H1 (cell line): ENCODE results near the gene TTYH2. TPM values are rescaled to one million over a fixed set of nuclear protein-coding genes. Genes with fewer than 3 reads are reported as not detected.

Experiments used
- CTCF ChIA-PET: fragments of 300-600 bp; sonication (Branson Sonifier 250); formaldehyde crosslinking; loops from one replicate; lab custom pipeline; 2021; ENCODE audit not compliant: partially characterized antibody; lab: Charles Lee
- POLR2A ChIA-PET: fragments of 300-600 bp; sonication (Branson Sonifier 250); formaldehyde crosslinking; loops from one replicate; lab custom pipeline; 2021; ENCODE audit warnings: inconsistent platforms; ENCODE audit not compliant: partially characterized antibody; lab: Charles Lee
- DNase-seq, 2 experiments: peaks; one replicate each; pipeline versions ENCODE4 v3.0.0 to v3.0.0-alpha.2; 2010 to 2022; ENCODE audit warnings: low spot score in 2 of 2, low read depth in 1 of 2, mixed read lengths in 1 of 2
- FAIRE-seq: peaks from 2 replicates; lab custom pipeline; 2011; peaks lifted over from hg19 to GRCh38; lab: Jason Lieb, UNC
- H2AFZ ChIP-seq: 2 replicates; pipeline ENCODE4 v1.8.1; 2012; ENCODE audit warnings: low read length, inconsistent platforms
- H2AK5ac ChIP-seq: 2 replicates; pipeline ENCODE4 v1.6.1; 2013; ENCODE audit warnings: low read depth, low read length
- H2BK120ac ChIP-seq: replicated peaks from 2 replicates; pipeline ENCODE3; 2013; ENCODE audit warnings: low read depth, low read length, inconsistent platforms
- H2BK12ac ChIP-seq: 2 replicates; pipeline ENCODE4 v1.6.1; 2013; ENCODE audit warnings: low read depth, low read length
- H2BK15ac ChIP-seq: 2 replicates; pipeline ENCODE4 v1.6.1; 2013; ENCODE audit warnings: low read length
- H2BK20ac ChIP-seq: 2 replicates; pipeline ENCODE4 v1.6.1; 2013; ENCODE audit warnings: low read length
- H2BK5ac ChIP-seq: 2 replicates; pipeline ENCODE4 v1.6.1; 2013; ENCODE audit warnings: low read depth, low read length
- H3K14ac ChIP-seq: 2 replicates; pipeline ENCODE4 v1.6.1; 2013; ENCODE audit warnings: inconsistent platforms; ENCODE audit not compliant: insufficient read length
- H3K18ac ChIP-seq: 2 replicates; pipeline ENCODE4 v1.6.1; 2013; ENCODE audit warnings: low read length; ENCODE audit errors: extremely low read depth
- H3K23ac ChIP-seq: 2 replicates; pipeline ENCODE4 v1.6.1; 2013; ENCODE audit warnings: inconsistent platforms; ENCODE audit not compliant: insufficient read length
- H3K23me2 ChIP-seq: 2 replicates; pipeline ENCODE4 v1.6.1; 2013; ENCODE audit warnings: low read depth, low read length
- H3K27ac ChIP-seq: 2 replicates; pipeline ENCODE4 v1.6.1; 2011; ENCODE audit warnings: low read depth, low read length, inconsistent platforms
- H3K27me3 ChIP-seq, 4 experiments: replicated peaks in 1 of 4; 1 replicate in 1 of 4; 2 replicates in 3 of 4; pipeline versions ENCODE4 v1.6.1 to v1.8.1; 2011 to 2013; ENCODE audit warnings: low read length in 3 of 4, mild to moderate bottlenecking in 3 of 4, inconsistent platforms in 2 of 4, mixed read lengths in 2 of 4, moderate library complexity in 1 of 4; ENCODE audit not compliant: control insufficient read depth in 3 of 4, insufficient read depth in 3 of 4; ENCODE audit errors: extremely low read depth in 1 of 4
- H3K36me3 ChIP-seq, 4 experiments: 2 replicates each; pipeline versions ENCODE4 v1.6.1 to v1.8.1; 2011 to 2013; ENCODE audit warnings: mild to moderate bottlenecking in 4 of 4, low read length in 3 of 4, moderate library complexity in 2 of 4, control low read depth in 1 of 4, inconsistent platforms in 1 of 4; ENCODE audit not compliant: insufficient read depth in 4 of 4, control insufficient read depth in 2 of 4
- H3K4ac ChIP-seq: replicated peaks from 2 replicates; pipeline ENCODE3; 2013; ENCODE audit warnings: low read length, low read depth, mixed read lengths, inconsistent platforms; ENCODE audit not compliant: insufficient read length
- H3K4me1 ChIP-seq, 4 experiments: replicated peaks in 1 of 4; 1 replicate in 1 of 4; 2 replicates in 3 of 4; pipeline versions ENCODE4 v1.6.1 to v1.8.1; 2011 to 2013; ENCODE audit warnings: low read length in 3 of 4, inconsistent platforms in 2 of 4, mixed read lengths in 1 of 4; ENCODE audit not compliant: insufficient read depth in 4 of 4, control insufficient read depth in 3 of 4
- H3K4me2 ChIP-seq, 2 experiments: 2 replicates each; pipeline versions ENCODE4 v1.6.1 to v1.8.1; 2011 to 2013; ENCODE audit warnings: low read depth in 2 of 2, low read length in 2 of 2, control low read depth in 1 of 2, inconsistent platforms in 1 of 2, mild to moderate bottlenecking in 1 of 2; ENCODE audit not compliant: insufficient read depth in 1 of 2
- H3K4me3 ChIP-seq, 4 experiments: fragments of 200-600, 300-600 bp in 1 of 4; sonication (generic), shearing (Covaris generic), sonication (Bioruptor Twin) in 1 of 4; 2 replicates each; pipeline versions ENCODE4 v1.5.1 to v1.8.1; 2011 to 2016; ENCODE audit warnings: low read length in 4 of 4, low read depth in 3 of 4, control low read depth in 2 of 4, inconsistent platforms in 2 of 4, mild to moderate bottlenecking in 2 of 4, mixed read lengths in 1 of 4, moderate library complexity in 1 of 4; ENCODE audit not compliant: insufficient read depth in 2 of 4; ENCODE audit errors: extremely low read depth in 1 of 4
- H3K56ac ChIP-seq: replicated peaks from 2 replicates; pipeline ENCODE3; 2013; ENCODE audit warnings: low read depth, mild to moderate bottlenecking, mixed read lengths, low read length, inconsistent platforms; ENCODE audit not compliant: insufficient read length
- H3K79me1 ChIP-seq: 2 replicates; pipeline ENCODE4 v1.6.1; 2013; ENCODE audit warnings: low read depth, low read length, control low read depth
- H3K79me2 ChIP-seq, 2 experiments: 2 replicates each; pipeline versions ENCODE4 v1.6.1 to v1.8.1; 2012 to 2013; ENCODE audit warnings: low read length in 2 of 2, mild to moderate bottlenecking in 2 of 2, inconsistent platforms in 1 of 2; ENCODE audit not compliant: insufficient read depth in 2 of 2, control insufficient read depth in 1 of 2
- H3K9ac ChIP-seq, 4 experiments: replicated peaks in 1 of 4; 1 replicate in 1 of 4; 2 replicates in 3 of 4; pipeline versions ENCODE4 v1.6.1 to v1.8.1; 2011 to 2013; ENCODE audit warnings: low read depth in 3 of 4, low read length in 3 of 4, control low read depth in 2 of 4, mild to moderate bottlenecking in 2 of 4, moderate library complexity in 2 of 4, inconsistent platforms in 1 of 4; ENCODE audit errors: extremely low read depth in 1 of 4
- H3K9me3 ChIP-seq, 2 experiments: 2 replicates each; pipeline versions ENCODE4 v1.6.1 to v1.8.1; 2012 to 2013; ENCODE audit warnings: mild to moderate bottlenecking in 2 of 2, moderate library complexity in 2 of 2, control low read depth in 1 of 2, inconsistent platforms in 1 of 2, low read depth in 1 of 2, low read length in 1 of 2, mixed read lengths in 1 of 2; ENCODE audit not compliant: insufficient read depth in 2 of 2
- H4K20me1 ChIP-seq, 2 experiments: replicated peaks in 1 of 2; 2 replicates each; pipeline versions ENCODE3 to v1.8.1; 2011 to 2013; ENCODE audit warnings: inconsistent platforms in 2 of 2, low read length in 2 of 2, mild to moderate bottlenecking in 1 of 2; ENCODE audit not compliant: insufficient read depth in 2 of 2, control insufficient read depth in 1 of 2
- H4K5ac ChIP-seq: 2 replicates; pipeline ENCODE4 v1.6.1; 2013; ENCODE audit warnings: low read length, low read depth, mixed read lengths, inconsistent platforms; ENCODE audit not compliant: insufficient read length
- H4K8ac ChIP-seq: 2 replicates; pipeline ENCODE4 v1.8.0; 2013; ENCODE audit warnings: mild to moderate bottlenecking, moderate library complexity, low read length, inconsistent platforms; ENCODE audit not compliant: insufficient read depth; ENCODE audit errors: extremely low read depth
- H4K91ac ChIP-seq: replicated peaks from 2 replicates; pipeline ENCODE3; 2013; ENCODE audit warnings: low read length, mixed read lengths, inconsistent platforms; ENCODE audit not compliant: insufficient read length
- CHD2 ChIP-seq: IDR thresholded peaks from 2 replicates; pipeline ENCODE4 v1.6.1; 2012; ENCODE audit warnings: low read length, improper control_type of control experiment
- GTF2F1 ChIP-seq: IDR thresholded peaks from 2 replicates; pipeline ENCODE4 v1.6.1; 2012; ENCODE audit warnings: low read depth, low read length, improper control_type of control experiment, borderline replicate concordance
- JUND ChIP-seq: IDR thresholded peaks from 2 replicates; pipeline ENCODE4 v1.6.1; 2011; ENCODE audit warnings: mild to moderate bottlenecking, improper control_type of control experiment, low read length
- KDM5A ChIP-seq: fragments of 200-600 bp; IDR thresholded peaks from 2 replicates; pipeline ENCODE4 v1.7.1; 2012; ENCODE audit warnings: mild to moderate bottlenecking, low read length, inconsistent platforms, mixed read lengths
- MAFK ChIP-seq: IDR thresholded peaks from 2 replicates; pipeline ENCODE4 v1.6.1; 2012; ENCODE audit warnings: low read depth, mild to moderate bottlenecking, improper control_type of control experiment, low read length
- NANOG ChIP-seq: IDR thresholded peaks from 2 replicates; pipeline ENCODE4 v1.6.1; 2011; ENCODE audit warnings: low read length, low read depth, mild to moderate bottlenecking, inconsistent platforms; ENCODE audit not compliant: insufficient read depth, poor library complexity, severe bottlenecking
- WGBS, 2 experiments: shearing (Covaris generic) in 1 of 2; methylation state at CpG; one replicate each; pipeline versions ENCODE4 v1.1.6 to v1.1.7; 2013 to 2015; ENCODE audit warnings: low lambda C conversion rate in 2 of 2, mixed read lengths in 2 of 2, inconsistent platforms in 1 of 2, low coverage in 1 of 2, missing lambda C conversion rate in 1 of 2; ENCODE audit not compliant: insufficient replicate concordance in 2 of 2, insufficient coverage in 1 of 2, insufficient read length in 1 of 2; ENCODE audit errors: extremely low coverage in 1 of 2, missing lambda C conversion rate in 1 of 2; 5-methylcytosine and 5-hydroxymethylcytosine counted together
- polyA plus RNA-seq, 7 experiments: library from polyadenylated mRNA; depleted of rRNA in 3 of 7; stranded (reverse) in 5 of 7; unstranded in 2 of 7; fragments of >200 nt in 5 of 7; fragments of 200-250 nt in 2 of 7; gene quantifications; 1 replicate in 5 of 7; 2 replicates in 1 of 7; 4 replicates in 1 of 7; pipeline versions ENCODE4 v1.2.1 to v1.2.3, GENCODE V29; 2011 to 2013; ENCODE audit warnings: missing spikeins in 2 of 7, mixed read lengths in 2 of 7
- total RNA-seq: library from RNA; stranded (reverse); fragmentation: NEBNext Ultra II Directional; extraction: Animal tissue kit (Norgen Biotek cat#: 25700); gene quantifications from 2 replicates; pipeline ENCODE4 v1.2.1, GENCODE V29; 2021

The TTYH2 gene
- total and polyA plus RNA-seq, 2 of the 8 experiments (the other 6 are each of a cell fraction or from before 2014, with no cell fraction given), result 3.2 to 9.2 TPM

DNA sequence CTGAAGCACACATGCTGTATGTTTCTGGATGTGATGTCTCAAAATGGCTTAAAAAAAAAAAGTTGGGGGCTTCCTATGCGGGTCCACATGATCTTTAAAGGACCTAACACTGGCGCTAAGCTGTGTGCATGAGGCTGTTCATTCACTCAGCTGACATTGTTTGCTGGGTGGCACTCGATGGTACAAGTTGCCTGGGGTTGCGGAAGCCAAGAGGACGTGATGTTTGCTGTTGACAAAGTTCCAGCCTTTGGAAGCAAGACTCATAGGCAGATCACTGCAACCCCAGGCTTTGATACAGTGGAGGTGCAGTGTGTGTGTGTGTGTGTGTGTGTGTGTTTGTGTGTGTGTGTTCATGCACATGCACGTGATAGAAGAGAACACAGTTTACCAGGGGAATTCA is 31.2 kb downstream of the TTYH2 start:
- H3K23me2 ChIP-seq, result no peaks in the 10 kb centered on the region
- DNase-seq (no peak), FAIRE-seq (no peak)
- H4K91ac ChIP-seq, result peak overlapping the region; percentile 83
- H3K27me3 ChIP-seq, result no peaks in the 10 kb centered on the region
- H3K4ac ChIP-seq, result peak overlapping the region; percentile 50
- H2BK15ac ChIP-seq, result peak overlapping the region; percentile 92
- H2AK5ac ChIP-seq, result 0 out of 2 replicates have a peak overlapping the region, but pooled peaks have one; percentile 47
- no peak overlapping the region for H3K23ac ChIP-seq
- POLR2A ChIA-PET, result interaction anchor here (0.9 to 8.2 kb wide), 6 partner anchors 10 to 33 kb away, joined by 3 to 61 read pairs (median 6); partner anchors contain the start of gene TTYH2
- peak overlapping the region; percentile 75 for H2BK12ac ChIP-seq
- no peaks in the 10 kb centered on the region for H3K36me3 ChIP-seq
- H3K79me1 ChIP-seq, result no peaks in the 10 kb centered on the region
- H3K27ac ChIP-seq, result no peak overlapping the region
- peak overlapping the region; percentile 20 for H4K8ac ChIP-seq
- 0 out of 4 replicates have a peak, but pooled peaks cover 0 to 4% of the 10 kb centered on the region in 2 experiments for H3K9me3 ChIP-seq
- H4K5ac ChIP-seq, result no peak overlapping the region
- peak overlapping the region; percentile 82; the same call in 1 of the 2 replicates for H2BK20ac ChIP-seq
- no peak overlapping the region for H2AFZ ChIP-seq
- no peak for TF ChIP-seq JUND
- TF ChIP-seq GTF2F1, result no peak
- no peak for TF ChIP-seq NANOG
- TF ChIP-seq MAFK, result no peak
- no peak for TF ChIP-seq KDM5A
- TF ChIP-seq CHD2, result no peak
- TF ChIP-seq, all 59 proteins: peak for 0
- Histone ChIP-seq H3K9ac (no peak overlapping the region), H3K18ac (peak overlapping the region; percentile 76), H4K20me1 (no peaks in the 10 kb centered on the region), H3K56ac (no peak overlapping the region), H3K4me3 (no peak overlapping the region), H3K79me2 (no peaks in the 10 kb centered on the region), H2BK5ac (peak overlapping the region; percentile 21; the same call in 1 of the 2 replicates), H3K4me1 (peaks cover 11 to 23% (median 14%) of the 10 kb centered on the region in 4 experiments), H2BK120ac (no peak overlapping the region), H3K4me2 (peak overlapping the region in 1 of 2 experiments; percentile 41; a peak in 1 of 4 replicates), H3K14ac (no peak overlapping the region)
- CTCF ChIA-PET, result interaction anchor here (1.1 to 2.4 kb wide), 10 partner anchors 10 to 56 kb away, joined by 3 to 10 read pairs (median 5); partner anchors contain the start of gene DNAI2
- 81% methylated on average over 6 of the region's 6 CpGs; no CpG with 5 or more reads in 1 of the 2 experiments for WGBS, 2 experiments
